Left lung (tissue), 10 donors: ENCODE results near the gene FNIP2. TPM values are rescaled to one million over a fixed set of nuclear protein-coding genes. Genes with fewer than 3 reads are reported as not detected.

Source experiments
- ATAC-seq: fragments of 200-7000 bp; cut with Tn5 transposase; one replicate; pipeline ENCODE4 v1.9.1; 2020; ENCODE audit warnings: moderate library complexity
- DNase-seq, 4 donors: peaks; one replicate each; pipeline ENCODE4 v3.0.0-alpha.2; 2013 to 2020
- H3K27ac ChIP-seq, 2 donors: fragments of 200-600 bp; sonication (generic) in 1 of 2; one replicate each; pipeline versions ENCODE4 v1.5.0 to v1.8.0; 2020 to 2021
- H3K27me3 ChIP-seq, 2 donors: fragments of 200-600 bp; sonication (generic) in 1 of 2; one replicate each; pipeline versions ENCODE4 v1.5.0 to v1.8.0; 2020 to 2021
- H3K36me3 ChIP-seq, 2 donors: fragments of 200-600 bp; sonication (generic) in 1 of 2; one replicate each; pipeline versions ENCODE4 v1.5.0 to v1.8.0; 2020 to 2021
- H3K4me1 ChIP-seq, 2 donors: fragments of 200-600 bp; one replicate each; pipeline ENCODE4 v1.8.0; 2021
- H3K4me3 ChIP-seq, 2 donors: fragments of 200-600 bp; sonication (generic) in 1 of 2; one replicate each; pipeline versions ENCODE4 v1.5.0 to v1.8.0; 2020 to 2021; ENCODE audit warnings: mild to moderate bottlenecking in 1 of 2
- H3K9me3 ChIP-seq, 2 donors: fragments of 200-600 bp; sonication (generic) in 1 of 2; one replicate each; pipeline versions ENCODE4 v1.5.0 to v1.8.0; 2020 to 2021
- CTCF ChIP-seq, 2 donors: fragments of 200-600 bp; sonication (generic) in 1 of 2; IDR thresholded peaks; one replicate each; pipeline versions ENCODE4 v1.5.0 to v1.8.0; 2021; ENCODE audit warnings: antibody characterized with exemption in 2 of 2
- intact Hi-C, 2 donors: fragments of 100-400 bp; cut with DNase I; formaldehyde crosslinking; loops; one replicate each; pipeline versions ENCODE4 v1.11.2 to v1.14.2; 2022
- polyA plus RNA-seq, 6 donors: library from polyadenylated mRNA; unstranded; fragments of 120-200 nt; gene quantifications; one replicate each; pipeline ENCODE4 v1.2.1, GENCODE V29; 2013; ENCODE audit not compliant: insufficient read length in 6 of 6
- total RNA-seq, 2 donors: library from RNA; stranded (reverse); fragmentation: NEBNext Ultra II Directional; extraction: Animal tissue kit (Norgen Biotek cat#: 25700); gene quantifications; one replicate each; pipeline ENCODE4 v1.2.1, GENCODE V29; 2021
- donor health status: DM: no; HTN: yes; CAD: no.
- donor health status: DM: no; HTN: no; CAD: no.

FNIP2 gene
- total and polyA plus RNA-seq, 8 donors = 24.5 to 71.2 (median 29.3) TPM

DNA sequence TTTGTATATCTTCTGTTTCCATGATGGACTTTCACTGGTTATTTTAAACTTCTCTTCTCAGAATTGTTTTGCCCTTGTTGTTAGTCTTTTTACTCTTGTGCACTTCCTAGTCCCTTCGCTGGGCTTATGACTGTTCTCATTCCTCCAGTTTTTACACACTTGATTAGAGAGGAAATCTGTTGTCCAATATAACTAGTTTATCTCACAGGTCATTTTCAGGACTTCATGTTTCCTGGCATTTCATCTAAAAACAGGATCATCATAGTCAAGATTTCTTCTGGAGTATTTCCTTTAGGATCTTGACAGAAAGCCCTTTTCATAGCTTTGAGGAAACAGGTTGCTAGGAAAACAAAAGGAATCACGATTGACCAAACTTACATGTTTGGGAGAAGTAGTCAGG is 3.0 kb downstream of the FNIP2 start:
- Histone ChIP-seq H3K27me3 (no peaks in the 10 kb centered on the region), H3K4me3 (peak overlapping the region in 1 of 2 donors; percentile 81), H3K9me3 (no peaks in the 10 kb centered on the region), H3K27ac (peak overlapping the region; percentile 0 to 58), H3K36me3 (no peaks in the 10 kb centered on the region), H3K4me1 (peaks cover 11 to 84% of the 10 kb centered on the region in 2 donors)
- ATAC-seq (no peak), DNase-seq (no peak)
- intact Hi-C loops = no loop called here
- TF ChIP-seq CTCF (IDR thresholded peaks at IDR 0.05) = no peak

DNA sequence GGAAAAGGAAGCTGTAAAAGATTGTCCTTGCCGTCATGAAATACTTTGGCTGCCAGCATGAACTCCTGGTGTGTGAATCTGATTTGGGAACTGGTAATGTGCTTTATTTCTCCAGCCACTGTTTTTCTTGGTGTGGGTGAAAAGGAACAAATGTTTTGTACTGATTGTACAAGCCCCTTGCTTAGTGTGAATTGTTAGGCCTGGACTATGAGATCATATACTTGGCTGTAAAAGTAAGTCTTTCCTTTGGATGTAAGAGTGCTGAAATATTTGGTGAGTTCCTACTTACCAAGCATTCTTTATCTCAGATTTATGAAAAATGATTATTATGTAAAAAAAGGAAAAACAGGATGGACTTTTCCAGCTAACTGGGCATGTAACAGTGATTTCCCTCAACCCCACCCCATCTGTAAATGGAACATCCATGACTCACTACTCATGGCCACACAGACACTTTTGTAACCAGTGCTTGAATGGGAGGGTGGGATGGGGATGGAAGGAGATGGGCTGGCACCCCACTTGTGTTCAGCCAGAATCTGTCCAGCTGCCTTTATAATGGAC is 6.3 kb downstream of the FNIP2 start:
- H3K4me3 ChIP-seq = no peak overlapping the region
- peak overlapping the region; percentile 63 to 73 for H3K27ac ChIP-seq
- no peaks in the 10 kb centered on the region for H3K27me3 ChIP-seq
- intact Hi-C loops = loop anchor here in 1 of 2 donors (5.0 kb wide), 1 partner anchor 37 kb away; no protein-coding TSS in a partner anchor
- peak; percentile 41 for ATAC-seq
- no peaks in the 10 kb centered on the region for H3K36me3 ChIP-seq
- no peak for DNase-seq
- TF ChIP-seq CTCF (IDR thresholded peaks at IDR 0.05) = no peak
- no peaks in the 10 kb centered on the region for H3K9me3 ChIP-seq
- H3K4me1 ChIP-seq = peaks cover 17 to 81% of the 10 kb centered on the region in 2 donors

GRCh38 chr4:158776106-158776505 is 7.3 kb downstream of the FNIP2 start:
- ATAC-seq (no peak), DNase-seq (no peak)
- Histone ChIP-seq H3K4me1 (peaks cover 17 to 77% of the 10 kb centered on the region in 2 donors), H3K27me3 (no peaks in the 10 kb centered on the region), H3K27ac (peak overlapping the region in 1 of 2 donors; percentile 73), H3K36me3 (no peaks in the 10 kb centered on the region), H3K9me3 (no peaks in the 10 kb centered on the region), H3K4me3 (no peak overlapping the region)
- intact Hi-C loops = loop anchor here in 1 of 2 donors (5.0 kb wide), 1 partner anchor 36 kb away; no protein-coding TSS in a partner anchor
- no peak for TF ChIP-seq CTCF (IDR thresholded peaks at IDR 0.05)

GRCh38 chr4:158777423-158778155 is 8.8 kb downstream of the FNIP2 start:
- Histone ChIP-seq H3K4me1 (peaks cover 22 to 77% of the 10 kb centered on the region in 2 donors), H3K27me3 (no peaks in the 10 kb centered on the region), H3K27ac (peak overlapping the region; percentile 20 to 24), H3K9me3 (no peaks in the 10 kb centered on the region), H3K4me3 (no peak overlapping the region), H3K36me3 (no peaks in the 10 kb centered on the region)
- no peak for TF ChIP-seq CTCF (IDR thresholded peaks at IDR 0.05)
- DNase-seq = no peak
- intact Hi-C loops = loop anchor here in 1 of 2 donors (5.0 kb wide), 1 partner anchor 35 kb away; no protein-coding TSS in a partner anchor
- ATAC-seq = peak; percentile 42

- no peaks in the 10 kb centered on the region for H3K27me3 ChIP-seq
- DNase-seq (no peak), ATAC-seq (peak; percentile 46)
- H3K27ac ChIP-seq = peak overlapping the region; percentile 20 to 24
- H3K9me3 ChIP-seq = no peaks in the 10 kb centered on the region
- H3K4me3 ChIP-seq = no peak overlapping the region
- no peaks in the 10 kb centered on the region for H3K36me3 ChIP-seq
- TF ChIP-seq CTCF (IDR thresholded peaks at IDR 0.05) = no peak
- peaks cover 28 to 77% of the 10 kb centered on the region in 2 donors for H3K4me1 ChIP-seq
- intact Hi-C loops = loop anchor here in 1 of 2 donors (5.0 kb wide), 1 partner anchor 34 kb away; no protein-coding TSS in a partner anchor
Observed at GRCh38 chr4:158778156-158778711, 9.4 kb downstream of the FNIP2 start.
